NCI-H345 (cell line): Measurements from ENCODE around the gene STMN3.

Experiments
- DNase-seq: peaks from one replicate; lab custom pipeline; 2025; lab: John Stamatoyannopoulos, UW

Gene STMN3

DNA sequence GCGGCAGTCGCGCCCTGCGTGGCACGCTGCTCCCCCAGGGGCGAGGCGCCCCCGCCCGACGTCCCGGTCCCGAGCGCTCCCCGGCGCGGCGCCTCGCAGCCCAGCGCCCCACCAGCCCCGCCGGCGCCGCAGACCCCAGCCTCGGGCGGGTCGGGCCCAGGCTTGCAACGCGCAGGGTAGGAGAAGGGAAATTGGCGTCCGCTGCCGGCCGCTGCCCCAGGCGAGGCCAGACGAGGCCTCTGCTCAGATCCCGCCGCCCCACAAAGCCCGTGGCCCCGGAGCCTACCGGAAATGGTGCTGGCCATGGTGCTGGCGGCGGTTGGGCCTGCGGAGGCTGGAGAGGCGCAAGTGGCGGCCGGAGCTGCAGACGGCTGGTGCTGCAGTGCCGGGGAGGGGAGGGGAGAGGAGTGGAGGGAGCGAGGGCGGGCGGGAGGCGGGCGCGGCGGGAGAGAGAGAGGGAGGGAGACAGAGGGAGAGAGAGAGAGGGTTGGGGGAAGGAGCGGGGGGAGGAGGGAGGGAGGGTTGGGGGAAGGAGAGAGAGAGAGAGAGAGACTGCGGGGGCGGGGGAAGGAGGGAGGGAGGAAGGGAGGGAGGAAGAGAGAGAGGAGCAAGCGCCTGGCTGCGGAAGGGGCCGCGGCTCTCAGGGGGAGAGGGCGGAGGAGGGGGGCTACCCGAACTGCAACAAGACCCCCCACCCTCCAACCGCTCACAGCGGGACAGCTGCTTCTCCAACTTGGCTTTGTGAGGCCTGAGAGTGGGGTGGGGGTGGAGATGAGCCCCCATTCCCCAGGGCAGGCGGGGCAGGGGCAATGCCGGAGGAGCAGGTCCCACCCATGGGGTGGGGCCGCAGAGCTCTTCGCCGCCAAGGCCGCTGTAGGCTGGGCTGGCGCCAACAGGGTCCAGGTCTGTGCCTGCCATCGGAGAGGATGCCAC, at the start of gene STMN3:
TSS of gene STMN3 (minus strand) at position 384 of the 933 bp plus-strand sequence. CDS start at position 305, 79 bp downstream.
- peak; percentile 92 for DNase-seq

GRCh38 chr20:63702036-63702665, 48.9 kb upstream of the STMN3 start:
- no peak for DNase-seq

DNA sequence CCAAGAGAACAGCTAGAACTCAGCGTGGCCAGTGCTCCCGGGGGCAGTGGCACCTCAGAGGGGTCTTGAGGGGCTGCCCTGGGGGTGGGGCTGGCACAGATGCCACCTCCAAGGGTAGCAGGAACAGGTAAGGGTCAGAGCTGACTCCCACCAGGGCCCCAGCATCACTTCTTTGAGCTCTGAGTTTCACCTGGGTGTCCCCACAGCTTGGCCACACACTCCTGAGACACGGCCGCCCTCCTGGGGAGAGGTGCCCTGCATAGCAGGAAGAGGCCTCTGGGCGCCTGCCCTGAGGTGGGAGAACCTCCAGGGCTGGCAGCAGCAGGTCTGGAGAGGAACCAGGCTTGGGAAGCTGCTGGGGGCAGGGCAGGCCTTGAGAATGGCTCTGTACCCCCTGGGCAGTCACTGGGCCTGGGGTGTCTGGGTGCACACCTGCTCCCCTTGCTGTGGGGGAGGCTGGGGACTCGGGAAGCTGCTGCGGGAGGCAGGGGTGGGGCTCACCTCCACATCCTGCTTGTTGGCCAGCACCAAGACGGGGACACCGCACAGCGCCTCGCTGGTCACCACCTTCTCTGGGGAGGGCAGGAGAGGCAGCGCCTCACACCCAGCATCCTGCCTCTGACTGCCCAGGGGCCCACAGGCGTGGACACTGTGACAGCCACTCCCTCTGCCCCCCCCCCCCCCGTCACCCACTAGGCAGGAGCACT, 48.3 kb upstream of the STMN3 start:
- no peak for DNase-seq

GRCh38 chr20:63701051-63701328, 47.8 kb upstream of the STMN3 start:
- no peak for DNase-seq

DNA sequence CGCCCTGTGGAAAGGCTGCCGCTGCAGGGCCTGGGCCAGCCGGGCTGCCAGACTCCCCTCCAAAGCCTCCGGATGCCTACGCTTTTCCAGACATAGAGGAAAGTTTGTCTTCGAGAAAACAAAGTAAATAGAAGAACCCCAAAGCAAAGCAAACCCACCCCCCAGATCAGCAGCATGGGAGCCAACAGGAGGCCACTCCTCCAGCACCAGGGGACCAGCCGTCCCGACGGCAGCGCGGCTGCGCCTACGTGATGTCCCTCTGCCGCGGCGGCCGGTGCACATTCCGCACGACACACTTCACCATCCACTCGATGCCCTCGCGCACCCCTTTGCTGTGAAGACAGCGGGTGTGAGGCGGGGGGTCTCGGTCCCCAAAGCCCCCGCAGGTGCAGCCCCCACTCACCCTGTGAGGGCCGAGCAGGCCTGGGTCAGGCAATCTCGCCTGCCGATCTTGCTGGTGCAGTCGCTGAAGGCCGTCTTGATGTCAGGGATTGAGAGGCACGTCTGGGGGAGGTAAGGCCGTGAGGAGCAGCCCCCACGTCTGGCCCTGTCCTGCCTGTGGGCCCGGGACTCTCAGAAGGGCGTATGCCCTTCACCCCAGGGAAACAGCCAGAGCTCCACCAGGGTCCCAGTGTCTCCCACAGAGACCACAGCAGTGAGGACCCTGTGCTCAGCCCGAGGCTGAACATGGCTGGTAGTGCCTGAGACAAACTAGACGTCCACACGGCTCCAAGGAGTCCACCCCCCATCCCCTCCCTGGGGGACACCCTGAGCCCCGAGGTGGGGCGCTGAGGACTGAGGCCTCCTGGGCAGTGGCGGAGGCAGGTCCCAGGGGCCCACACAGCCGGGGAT, 47.2 kb upstream of the STMN3 start:
- DNase-seq, result no peak

- no peak for DNase-seq
Measured at GRCh38 chr20:63699466-63700198, 46.4 kb upstream of the STMN3 start.

- DNase-seq, result no peak
Measured at GRCh38 chr20:63698739-63699465, 45.7 kb upstream of the STMN3 start.

DNA sequence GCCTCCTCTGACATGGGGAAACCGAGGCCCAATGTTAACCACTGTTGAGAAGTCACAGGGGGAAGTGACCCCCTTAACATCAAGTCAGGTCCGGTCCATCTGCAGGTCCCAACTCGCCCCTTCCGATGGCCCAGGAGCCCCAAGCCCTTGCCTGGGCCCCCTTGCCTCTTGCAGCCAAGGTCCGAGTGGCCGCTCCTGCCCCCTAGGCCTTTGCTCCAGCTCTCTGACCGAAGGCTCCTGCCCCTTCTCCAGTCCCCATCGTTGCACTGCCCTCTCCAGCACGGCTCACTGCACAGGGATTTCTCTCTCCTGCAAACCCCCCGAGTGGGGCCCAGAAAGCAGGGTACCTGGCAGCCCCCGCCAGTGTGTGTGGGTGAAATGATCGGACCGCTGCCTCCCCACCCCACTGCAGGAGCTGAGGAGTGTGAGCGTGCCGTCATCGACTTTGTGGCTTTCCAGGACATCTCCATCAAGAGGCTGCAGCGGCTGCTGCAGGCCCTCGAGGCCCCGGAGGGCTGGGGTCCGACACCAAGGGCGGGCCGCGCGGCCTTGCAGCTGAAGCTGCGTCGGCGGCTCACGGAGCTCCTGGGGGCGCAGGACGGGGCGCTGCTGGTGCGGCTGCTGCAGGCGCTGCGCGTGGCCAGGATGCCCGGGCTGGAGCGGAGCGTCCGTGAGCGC, 44.8 kb upstream of the STMN3 start:
- DNase-seq, result no peak

DNA sequence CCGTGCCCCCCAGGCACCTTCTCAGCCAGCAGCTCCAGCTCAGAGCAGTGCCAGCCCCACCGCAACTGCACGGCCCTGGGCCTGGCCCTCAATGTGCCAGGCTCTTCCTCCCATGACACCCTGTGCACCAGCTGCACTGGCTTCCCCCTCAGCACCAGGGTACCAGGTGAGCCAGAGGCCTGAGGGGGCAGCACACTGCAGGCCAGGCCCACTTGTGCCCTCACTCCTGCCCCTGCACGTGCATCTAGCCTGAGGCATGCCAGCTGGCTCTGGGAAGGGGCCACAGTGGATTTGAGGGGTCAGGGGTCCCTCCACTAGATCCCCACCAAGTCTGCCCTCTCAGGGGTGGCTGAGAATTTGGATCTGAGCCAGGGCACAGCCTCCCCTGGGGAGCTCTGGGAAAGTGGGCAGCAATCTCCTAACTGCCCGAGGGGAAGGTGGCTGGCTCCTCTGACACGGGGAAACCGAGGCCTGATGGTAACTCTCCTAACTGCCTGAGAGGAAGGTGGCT, 44.2 kb upstream of the STMN3 start:
- no peak for DNase-seq

DNA sequence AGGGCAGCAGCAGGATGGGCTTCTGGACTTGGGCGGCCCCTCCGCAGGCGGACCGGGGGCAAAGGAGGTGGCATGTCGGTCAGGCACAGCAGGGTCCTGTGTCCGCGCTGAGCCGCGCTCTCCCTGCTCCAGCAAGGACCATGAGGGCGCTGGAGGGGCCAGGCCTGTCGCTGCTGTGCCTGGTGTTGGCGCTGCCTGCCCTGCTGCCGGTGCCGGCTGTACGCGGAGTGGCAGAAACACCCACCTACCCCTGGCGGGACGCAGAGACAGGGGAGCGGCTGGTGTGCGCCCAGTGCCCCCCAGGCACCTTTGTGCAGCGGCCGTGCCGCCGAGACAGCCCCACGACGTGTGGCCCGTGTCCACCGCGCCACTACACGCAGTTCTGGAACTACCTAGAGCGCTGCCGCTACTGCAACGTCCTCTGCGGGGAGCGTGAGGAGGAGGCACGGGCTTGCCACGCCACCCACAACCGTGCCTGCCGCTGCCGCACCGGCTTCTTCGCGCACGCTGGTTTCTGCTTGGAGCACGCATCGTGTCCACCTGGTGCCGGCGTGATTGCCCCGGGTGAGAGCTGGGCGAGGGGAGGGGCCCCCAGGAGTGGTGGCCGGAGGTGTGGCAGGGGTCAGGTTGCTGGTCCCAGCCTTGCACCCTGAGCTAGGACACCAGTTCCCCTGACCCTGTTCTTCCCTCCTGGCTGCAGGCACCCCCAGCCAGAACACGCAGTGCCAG, 43.6 kb upstream of the STMN3 start, which contains the start of gene TNFRSF6B:
TSS of gene TNFRSF6B (plus strand) at position 25 of the 729 bp plus-strand sequence. CDS start at position 141, 116 bp downstream.
- no peak for DNase-seq

DNA sequence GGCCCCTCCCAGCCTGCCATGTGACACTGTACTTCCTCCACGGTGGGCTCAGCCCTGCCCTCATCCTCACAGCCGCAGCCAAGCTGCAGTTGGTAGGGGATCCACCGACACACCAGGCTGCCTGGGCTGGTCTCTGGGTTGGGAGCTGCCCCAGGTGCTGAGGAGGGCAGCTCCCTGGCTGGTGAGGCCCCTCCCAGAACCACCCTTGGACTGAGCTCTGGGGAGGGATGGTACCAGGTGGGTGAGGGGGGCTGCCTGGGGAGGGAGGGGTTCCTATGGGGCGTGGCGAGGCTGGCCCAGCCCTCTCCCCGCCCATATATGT, 43.0 kb upstream of the STMN3 start:
- no peak for DNase-seq

- no peak for DNase-seq
Measured at GRCh38 chr20:63695424-63696305, 42.4 kb upstream of the STMN3 start.

GRCh38 chr20:63694584-63695423, 41.6 kb upstream of the STMN3 start:
- DNase-seq, result no peak

- DNase-seq, result no peak
Measured at GRCh38 chr20:63693733-63694583, 40.7 kb upstream of the STMN3 start.

DNA sequence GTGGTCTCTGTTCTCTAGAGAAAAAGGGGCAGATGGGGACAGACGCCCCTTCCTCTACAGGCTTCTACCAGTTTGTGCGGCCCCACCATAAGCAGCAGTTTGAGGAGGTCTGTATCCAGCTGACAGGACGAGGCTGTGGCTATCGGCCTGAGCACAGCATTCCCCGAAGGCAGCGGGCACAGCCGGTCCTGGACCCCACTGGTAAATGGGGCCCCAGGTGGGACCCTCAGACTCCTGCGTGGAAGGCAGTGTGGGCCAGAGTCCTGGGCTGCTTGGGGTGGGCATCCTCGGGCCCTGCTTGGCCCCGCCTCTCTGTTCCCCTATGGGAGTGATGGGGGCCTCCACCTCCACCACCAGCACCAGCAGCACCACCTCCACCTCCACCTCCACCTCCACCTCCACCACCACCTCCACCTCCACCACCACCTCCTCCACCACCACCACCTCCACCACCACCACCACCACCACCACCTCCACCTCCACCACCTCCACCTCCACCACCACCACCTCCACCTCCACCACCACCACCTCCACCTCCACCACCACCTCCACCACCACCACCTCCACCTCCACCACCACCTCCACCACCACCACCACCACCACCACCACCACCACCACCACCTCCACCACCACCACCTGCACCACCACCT, 40.0 kb upstream of the STMN3 start:
- DNase-seq, result no peak
